CD8-positive, alpha-beta memory T cell (primary cell): Measurements from ENCODE around the gene BPIFB2. TPM values are rescaled to one million over a fixed set of nuclear protein-coding genes. Genes with fewer than 3 reads are reported as not detected.

Experiments
- CTCF ChIA-PET: fragments of 350-600 bp; sonication (Branson Sonifier 250); formaldehyde crosslinking; loops from one replicate; lab custom pipeline; 2021; ENCODE audit warnings: antibody characterized with exemption; lab: Charles Lee
- POLR2A ChIA-PET: fragments of 350-600 bp; sonication (Branson Sonifier 250); formaldehyde crosslinking; loops from one replicate; lab custom pipeline; 2021; ENCODE audit warnings: antibody characterized with exemption; lab: Charles Lee
- DNase-seq, 5 donors: peaks; one replicate each; pipeline versions ENCODE4 v3.0.0 to v3.0.0-alpha.2; 2020 to 2022; ENCODE audit warnings: mixed read lengths in 1 of 5
- H3K27ac ChIP-seq: one replicate; pipeline ENCODE4 v1.7.0; 2013; ENCODE audit warnings: low read depth, mild to moderate bottlenecking, low read length, moderate library complexity
- H3K27me3 ChIP-seq: 2 replicates; pipeline ENCODE4 v1.7.0; 2013; ENCODE audit warnings: low read length, mild to moderate bottlenecking; ENCODE audit not compliant: insufficient read depth, poor library complexity, severe bottlenecking
- H3K36me3 ChIP-seq: 2 replicates; pipeline ENCODE4 v1.7.0; 2013; ENCODE audit warnings: mild to moderate bottlenecking, low read length, moderate library complexity; ENCODE audit not compliant: insufficient read depth
- H3K4me1 ChIP-seq: 2 replicates; pipeline ENCODE4 v1.7.0; 2013; ENCODE audit warnings: mild to moderate bottlenecking, low read length, moderate library complexity; ENCODE audit not compliant: insufficient read depth
- H3K4me3 ChIP-seq: 2 replicates; pipeline ENCODE4 v1.7.0; 2013; ENCODE audit warnings: mild to moderate bottlenecking, low read length
- H3K9me3 ChIP-seq: 2 replicates; pipeline ENCODE4 v1.7.0; 2013; ENCODE audit warnings: mild to moderate bottlenecking, low read length
- H3K27ac Mint-ChIP-seq, 8 donors: one replicate each; pipeline ENCODE4 v1.8.0; 2020 to 2021; ENCODE audit warnings: mixed read lengths in 8 of 8, mild to moderate bottlenecking in 6 of 8, inconsistent platforms in 3 of 8, moderate library complexity in 3 of 8
- H3K27me3 Mint-ChIP-seq, 2 donors: one replicate each; pipeline ENCODE4 v1.8.0; 2020 to 2021; ENCODE audit warnings: mixed read lengths in 2 of 2, mild to moderate bottlenecking in 1 of 2, moderate library complexity in 1 of 2
- H3K36me3 Mint-ChIP-seq, 3 donors: one replicate each; pipeline ENCODE4 v1.8.0; 2020 to 2021; ENCODE audit warnings: mixed read lengths in 3 of 3, inconsistent platforms in 1 of 3, mild to moderate bottlenecking in 1 of 3
- H3K4me1 Mint-ChIP-seq, 3 donors: one replicate each; pipeline ENCODE4 v1.8.0; 2020 to 2021; ENCODE audit warnings: mixed read lengths in 3 of 3, inconsistent platforms in 1 of 3, mild to moderate bottlenecking in 1 of 3
- H3K4me3 Mint-ChIP-seq, 7 donors: one replicate each; pipeline ENCODE4 v1.8.0; 2020 to 2021; ENCODE audit warnings: mixed read lengths in 7 of 7, mild to moderate bottlenecking in 6 of 7, moderate library complexity in 4 of 7, inconsistent platforms in 2 of 7
- H3K9me3 Mint-ChIP-seq, 5 donors: one replicate each; pipeline ENCODE4 v1.8.0; 2020 to 2022; ENCODE audit warnings: mixed read lengths in 5 of 5, mild to moderate bottlenecking in 3 of 5, moderate library complexity in 2 of 5, inconsistent platforms in 1 of 5
- polyA plus RNA-seq: library from polyadenylated mRNA; unstranded; fragments of 300-500 nt; fragmentation: Illumina TruSeq; gene quantifications from one replicate; pipeline ENCODE4 v1.2.3, GENCODE V29; 2021
- total RNA-seq, 2 experiments: library from RNA; stranded (reverse); gene quantifications; one replicate each; pipeline ENCODE4 v1.2.3, GENCODE V29; 2021

Gene BPIFB2
- total and polyA plus RNA-seq, 3 experiments from 2014 or later = not detected

DNA sequence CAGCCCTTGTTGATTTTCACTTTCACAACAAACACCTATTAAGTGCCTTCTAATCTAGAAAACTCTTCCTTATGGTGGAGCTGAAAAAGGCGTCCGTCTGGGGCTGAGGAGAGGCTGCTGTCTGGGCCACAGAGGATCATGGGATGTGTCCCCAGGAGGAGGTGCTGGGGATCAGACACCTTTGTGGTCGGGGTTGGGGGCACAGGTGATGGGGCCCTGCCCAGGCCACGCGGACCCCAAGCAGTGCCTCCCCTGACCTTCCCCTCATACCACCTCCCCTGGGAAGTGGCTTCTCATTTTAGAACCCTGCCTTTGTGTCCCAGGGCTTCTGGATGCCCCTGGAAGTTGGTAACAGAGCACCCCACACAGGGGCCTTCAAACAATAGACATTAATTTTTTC lies 44.3 kb upstream of the BPIFB2 start:
- H3K36me3 Mint-ChIP-seq = peaks cover 0 to 7% (median 0%) of the 10 kb centered on the region in 3 donors
- Histone ChIP-seq H3K4me1 (peaks cover 45% of the 10 kb centered on the region), H3K27me3 (no peaks in the 10 kb centered on the region), H3K36me3 (no peaks in the 10 kb centered on the region), H3K27ac (no peak overlapping the region), H3K9me3 (no peaks in the 10 kb centered on the region), H3K4me3 (no peak overlapping the region)
- H3K9me3 Mint-ChIP-seq = peaks cover 0 to 4% (median 2%) of the 10 kb centered on the region in 5 donors
- ChIA-PET CTCF (interaction anchor here (1.0 to 1.1 kb wide), 2 partner anchors 8 to 18 kb away, joined by 3 to 4 read pairs; no protein-coding TSS in a partner anchor), POLR2A (no interaction called here)
- H3K27me3 Mint-ChIP-seq = peaks cover 0 to 1% of the 10 kb centered on the region in 2 donors
- no peak for DNase-seq
- H3K4me3 Mint-ChIP-seq = no peak overlapping the region
- peak overlapping the region in 5 of 8 donors; percentile 18 to 88 (median 81) for H3K27ac Mint-ChIP-seq
- H3K4me1 Mint-ChIP-seq = peaks cover 31 to 46% (median 38%) of the 10 kb centered on the region in 3 donors

DNA sequence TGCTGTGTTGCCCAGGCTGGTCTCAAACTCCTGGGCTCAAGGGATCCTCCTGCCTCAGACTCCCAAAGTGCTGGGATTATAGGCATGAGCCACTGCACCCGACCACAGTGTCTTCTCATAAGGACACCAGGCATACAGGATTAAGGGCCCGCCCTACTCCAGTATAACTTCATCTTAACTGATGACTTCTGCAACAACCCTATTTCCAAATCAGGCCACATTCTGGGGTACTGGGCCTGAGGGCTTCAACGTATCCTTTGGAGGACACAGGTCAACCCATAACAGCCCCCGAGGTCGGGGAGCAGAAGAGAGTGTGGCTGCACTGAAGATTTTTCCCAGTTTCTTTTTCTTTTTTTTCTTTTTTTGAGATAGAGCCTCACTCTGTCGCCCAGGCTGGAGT lies 42.9 kb upstream of the BPIFB2 start:
- Histone ChIP-seq H3K27ac (no peak overlapping the region), H3K4me1 (peaks cover 59% of the 10 kb centered on the region), H3K4me3 (no peak overlapping the region), H3K9me3 (no peaks in the 10 kb centered on the region), H3K27me3 (no peaks in the 10 kb centered on the region), H3K36me3 (no peaks in the 10 kb centered on the region)
- Mint-ChIP-seq H3K4me3 (no peak overlapping the region), H3K9me3 (no peaks in the 10 kb centered on the region), H3K4me1 (peaks cover 31 to 55% (median 52%) of the 10 kb centered on the region in 3 donors), H3K36me3 (no peaks in the 10 kb centered on the region), H3K27me3 (peaks cover 0 to 1% of the 10 kb centered on the region in 2 donors), H3K27ac (peak overlapping the region in 1 of 8 donors; percentile 87)
- DNase-seq = peak in 1 of 5 donors; percentile 26
- CTCF ChIA-PET = interaction anchor here (1.4 kb wide), 1 partner anchor 38 kb away, joined by 3 read pairs; no protein-coding TSS in a partner anchor
- POLR2A ChIA-PET = no interaction called here

DNA sequence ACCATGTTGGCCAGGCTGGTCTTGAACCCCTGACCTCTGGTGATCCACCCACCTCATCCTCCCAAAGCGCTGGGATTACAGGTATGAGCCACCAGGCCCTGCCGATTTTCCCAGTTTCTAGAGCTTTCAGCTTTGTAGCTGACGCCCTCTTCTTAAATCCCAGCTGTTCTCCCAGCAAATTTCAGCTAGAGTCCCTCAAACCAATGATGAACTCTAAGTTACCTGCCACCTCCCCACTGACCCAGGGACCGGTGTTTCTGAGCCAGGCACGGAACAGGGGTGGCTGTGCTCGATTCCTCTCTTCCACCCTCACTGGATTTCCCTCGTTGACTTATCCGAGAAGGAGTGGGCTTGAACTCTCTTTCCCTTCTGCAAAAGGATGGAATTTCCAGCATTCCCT lies 42.4 kb upstream of the BPIFB2 start:
- CTCF ChIA-PET = interaction anchor here (1.3 to 2.3 kb wide), 3 partner anchors 9 to 39 kb away, joined by 3 to 12 read pairs (median 3); no protein-coding TSS in a partner anchor

DNA sequence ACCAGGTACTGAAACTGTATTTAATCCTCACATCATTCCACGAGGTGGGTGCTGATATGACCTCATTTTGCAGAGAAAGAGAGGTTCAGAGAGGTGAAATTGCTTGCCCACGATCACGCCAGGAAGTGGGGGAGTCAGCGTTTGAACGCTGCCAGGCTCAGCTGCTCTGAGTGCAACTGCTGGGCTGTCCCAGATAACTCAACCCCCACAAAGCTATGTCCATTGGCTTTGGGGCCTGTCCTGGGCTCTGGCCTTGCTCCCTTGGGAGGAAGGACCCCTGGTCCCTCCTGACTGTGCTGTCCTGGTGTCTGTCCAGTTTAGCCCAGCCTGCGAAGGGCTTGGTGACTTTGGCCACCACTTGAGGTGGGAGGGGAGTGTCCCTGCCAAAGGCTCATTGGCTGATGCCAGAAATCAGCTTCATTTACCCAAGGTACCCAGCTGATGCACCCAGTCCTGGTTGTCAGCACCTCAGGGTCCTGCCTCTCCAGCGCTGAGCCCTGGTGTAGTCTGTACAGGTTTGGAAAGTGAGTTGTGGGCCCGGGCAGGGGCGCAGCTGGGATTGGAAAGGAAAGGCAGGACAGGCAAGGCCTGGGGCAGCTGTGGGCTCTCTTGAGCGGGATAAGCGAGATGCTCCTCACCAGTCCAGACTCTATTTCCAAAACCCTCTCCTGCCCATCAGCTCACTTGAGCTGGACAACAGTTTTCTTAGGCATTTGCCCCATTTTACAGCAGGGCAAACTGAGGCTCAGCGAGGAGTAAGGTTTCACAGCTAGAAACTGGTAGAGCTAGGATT lies 41.7 kb upstream of the BPIFB2 start:
- H3K4me1 ChIP-seq = peaks cover 71% of the 10 kb centered on the region
- no peak overlapping the region for H3K27ac ChIP-seq
- H3K27me3 Mint-ChIP-seq = peaks cover 0 to 1% of the 10 kb centered on the region in 2 donors
- H3K9me3 Mint-ChIP-seq = no peaks in the 10 kb centered on the region
- peak in 4 of 5 donors; percentile 29 to 70 (median 44) for DNase-seq
- peak overlapping the region in 4 of 8 donors; percentile 4 to 100 (median 70) for H3K27ac Mint-ChIP-seq
- peak overlapping the region; percentile 26 for H3K4me3 ChIP-seq
- no peaks in the 10 kb centered on the region for H3K27me3 ChIP-seq
- H3K36me3 ChIP-seq = no peaks in the 10 kb centered on the region
- no peaks in the 10 kb centered on the region for H3K36me3 Mint-ChIP-seq
- H3K9me3 ChIP-seq = no peaks in the 10 kb centered on the region
- H3K4me1 Mint-ChIP-seq = peaks cover 31 to 63% (median 60%) of the 10 kb centered on the region in 3 donors
- ChIA-PET POLR2A (interaction anchor here (1.0 kb wide), 2 partner anchors 10 to 108 kb away, joined by 3 read pairs; no protein-coding TSS in a partner anchor), CTCF (interaction anchor here (1.3 to 2.3 kb wide), 6 partner anchors 8 to 39 kb away, joined by 3 to 12 read pairs (median 4); partner anchors contain the start of gene SUN5)
- peak overlapping the region in 5 of 7 donors; percentile 56 to 85 (median 80) for H3K4me3 Mint-ChIP-seq

More for the DNA sequence above, 42.4 kb upstream of the BPIFB2 start:
- H3K4me3 ChIP-seq = no peak overlapping the region
- POLR2A ChIA-PET = interaction anchor here (1.0 kb wide), 1 partner anchor 11 kb away, joined by 3 read pairs; no protein-coding TSS in a partner anchor
- no peaks in the 10 kb centered on the region for H3K9me3 Mint-ChIP-seq
- peaks cover 31 to 60% (median 58%) of the 10 kb centered on the region in 3 donors for H3K4me1 Mint-ChIP-seq
- H3K36me3 ChIP-seq = no peaks in the 10 kb centered on the region
- no peaks in the 10 kb centered on the region for H3K9me3 ChIP-seq
- H3K27ac Mint-ChIP-seq = peak overlapping the region in 4 of 8 donors; percentile 4 to 100 (median 70)
- no peak overlapping the region for H3K27ac ChIP-seq
- peak in 1 of 5 donors; percentile 29 for DNase-seq
- peak overlapping the region in 3 of 7 donors; percentile 28 to 85 (median 56) for H3K4me3 Mint-ChIP-seq
- peaks cover 64% of the 10 kb centered on the region for H3K4me1 ChIP-seq
- H3K36me3 Mint-ChIP-seq = no peaks in the 10 kb centered on the region
- H3K27me3 ChIP-seq = no peaks in the 10 kb centered on the region
- peaks cover 0 to 1% of the 10 kb centered on the region in 2 donors for H3K27me3 Mint-ChIP-seq

DNA sequence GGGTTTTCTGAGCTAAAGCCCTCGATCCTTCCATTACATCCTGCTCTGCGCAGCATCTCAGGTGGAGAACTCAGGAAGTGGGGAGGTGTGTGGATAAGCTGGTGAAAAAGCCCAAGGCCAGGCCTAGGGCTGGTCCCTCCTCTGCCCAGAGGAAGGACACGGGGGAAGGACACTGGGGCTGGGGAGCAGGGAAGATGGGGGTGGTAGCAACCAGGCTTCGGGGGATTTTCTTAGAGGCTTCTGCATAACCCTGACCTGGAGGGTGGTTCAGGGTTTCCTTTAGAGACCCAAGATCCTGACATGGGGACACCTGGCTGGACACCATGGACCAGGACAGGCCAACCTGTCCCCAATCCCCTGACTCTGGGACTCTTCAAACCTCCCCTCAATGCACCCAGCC lies 41.1 kb upstream of the BPIFB2 start:
- POLR2A ChIA-PET = interaction anchor here (1.0 kb wide), 1 partner anchor 108 kb away, joined by 3 read pairs; no protein-coding TSS in a partner anchor
- peaks cover 26 to 63% (median 60%) of the 10 kb centered on the region in 3 donors for H3K4me1 Mint-ChIP-seq
- no peaks in the 10 kb centered on the region for H3K36me3 ChIP-seq
- peaks cover 0 to 1% of the 10 kb centered on the region in 2 donors for H3K27me3 Mint-ChIP-seq
- H3K9me3 ChIP-seq = no peaks in the 10 kb centered on the region
- no peak for DNase-seq
- H3K27ac ChIP-seq = no peak overlapping the region
- H3K36me3 Mint-ChIP-seq = no peaks in the 10 kb centered on the region
- H3K4me3 ChIP-seq = peak overlapping the region; percentile 40
- CTCF ChIA-PET = interaction anchor here (1.3 to 2.3 kb wide), 5 partner anchors 10 to 38 kb away, joined by 3 to 12 read pairs (median 5); partner anchors contain the start of gene SUN5
- H3K4me3 Mint-ChIP-seq = peak overlapping the region; percentile 66 to 93 (median 81)
- peaks cover 77% of the 10 kb centered on the region for H3K4me1 ChIP-seq
- peak overlapping the region in 2 of 8 donors; percentile 96 to 100 for H3K27ac Mint-ChIP-seq
- no peaks in the 10 kb centered on the region for H3K27me3 ChIP-seq
- no peaks in the 10 kb centered on the region for H3K9me3 Mint-ChIP-seq

DNA sequence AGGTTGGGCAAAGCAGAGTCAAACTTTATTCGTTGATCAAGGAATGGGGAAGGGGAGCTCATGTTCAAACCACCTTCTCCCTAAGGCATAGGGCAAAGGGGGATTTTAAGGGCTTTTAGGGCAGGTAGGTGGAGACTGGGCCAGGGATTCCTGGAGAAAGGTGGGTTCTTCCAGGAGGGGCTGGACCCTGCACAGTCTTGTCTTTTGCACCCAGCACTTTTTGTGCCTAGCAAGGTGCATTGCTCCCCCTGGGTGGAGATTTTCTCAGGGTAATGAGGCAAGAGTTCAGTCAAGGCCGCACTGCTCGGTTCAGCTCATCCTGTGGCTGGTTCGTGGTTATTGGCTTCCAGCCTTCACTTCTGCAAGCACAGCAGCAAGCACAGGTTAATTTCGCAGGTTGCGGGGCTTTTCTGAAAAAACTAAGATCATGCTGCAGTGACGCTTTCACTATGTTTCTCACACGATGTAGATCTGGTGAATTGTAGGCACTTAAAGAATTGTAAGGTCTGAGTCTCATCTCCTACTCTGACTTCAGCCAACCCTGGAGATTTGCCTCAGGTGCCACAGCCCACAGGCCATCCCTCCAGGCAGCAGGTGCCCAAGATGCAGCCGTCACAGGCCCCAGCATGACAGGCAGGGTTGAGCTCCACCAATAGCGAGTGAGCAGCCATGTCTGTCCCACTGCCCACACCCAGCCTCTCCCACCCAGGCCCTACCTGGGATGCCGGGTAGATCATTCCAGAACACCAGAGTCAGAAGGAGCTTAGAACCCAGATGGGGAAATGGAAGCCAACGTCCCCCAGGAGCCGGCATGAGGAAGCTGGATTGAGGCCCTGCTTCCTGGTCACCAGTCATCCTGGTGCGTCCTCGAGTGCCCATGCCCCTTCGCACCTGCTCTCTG lies 40.4 kb upstream of the BPIFB2 start:
- Mint-ChIP-seq H3K36me3 (no peaks in the 10 kb centered on the region), H3K4me1 (peaks cover 20 to 63% (median 60%) of the 10 kb centered on the region in 3 donors), H3K4me3 (peak overlapping the region; percentile 66 to 93 (median 81)), H3K27me3 (peaks cover 0 to 1% of the 10 kb centered on the region in 2 donors), H3K27ac (peak overlapping the region in 2 of 8 donors; percentile 96 to 100), H3K9me3 (no peaks in the 10 kb centered on the region)
- POLR2A ChIA-PET = interaction anchor here (1.0 to 1.6 kb wide), 2 partner anchors 9 to 107 kb away, joined by 3 to 5 read pairs; no protein-coding TSS in a partner anchor
- Histone ChIP-seq H3K36me3 (no peaks in the 10 kb centered on the region), H3K4me1 (peaks cover 84% of the 10 kb centered on the region), H3K9me3 (no peaks in the 10 kb centered on the region), H3K4me3 (peak overlapping the region; percentile 40), H3K27ac (peak overlapping the region; percentile 38), H3K27me3 (no peaks in the 10 kb centered on the region)
- CTCF ChIA-PET = interaction anchor here (1.3 to 2.3 kb wide), 5 partner anchors 9 to 37 kb away, joined by 3 to 12 read pairs (median 5); partner anchors contain the start of gene SUN5
- peak; percentile 41 to 81 (median 71) for DNase-seq

DNA sequence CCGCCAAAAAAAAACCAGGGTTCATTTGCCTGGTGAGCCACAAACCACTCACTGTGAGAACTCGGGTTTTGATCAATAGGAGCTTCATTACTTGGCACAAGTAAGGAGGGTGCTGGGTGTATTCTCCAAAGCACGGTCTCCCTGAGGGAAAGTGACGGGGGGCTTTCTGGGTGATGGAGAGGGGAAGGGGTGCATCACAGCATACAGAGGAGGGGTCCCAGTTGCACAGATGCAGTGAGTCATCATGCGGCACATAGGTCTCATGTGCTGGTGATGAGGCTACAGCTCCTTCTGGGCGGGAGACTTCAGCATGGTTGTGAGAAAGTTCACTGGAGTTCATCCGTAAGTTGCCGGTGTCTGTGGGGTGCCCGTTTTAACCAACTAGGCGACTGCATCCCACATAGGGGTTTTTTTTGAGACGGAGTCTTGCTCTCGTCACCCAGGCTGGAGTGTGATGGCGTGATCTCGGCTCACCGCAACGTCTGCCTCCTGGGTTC lies 39.5 kb upstream of the BPIFB2 start:
- peak; percentile 46 to 82 (median 70) for DNase-seq

More for the DNA sequence above, 39.5 kb upstream of the BPIFB2 start:
- Histone ChIP-seq H3K36me3 (no peaks in the 10 kb centered on the region), H3K27me3 (no peaks in the 10 kb centered on the region), H3K4me1 (peaks cover 90% of the 10 kb centered on the region), H3K27ac (peak overlapping the region; percentile 38), H3K9me3 (no peaks in the 10 kb centered on the region), H3K4me3 (peak overlapping the region; percentile 6)
- Mint-ChIP-seq H3K36me3 (no peaks in the 10 kb centered on the region), H3K4me1 (peaks cover 15 to 63% (median 57%) of the 10 kb centered on the region in 3 donors), H3K27ac (peak overlapping the region in 2 of 8 donors; percentile 96 to 100), H3K27me3 (peaks cover 0 to 1% of the 10 kb centered on the region in 2 donors), H3K9me3 (no peaks in the 10 kb centered on the region), H3K4me3 (peak overlapping the region; percentile 66 to 93 (median 81))
- ChIA-PET POLR2A (interaction anchor here (1.6 kb wide), 1 partner anchor 10 kb away, joined by 5 read pairs; no protein-coding TSS in a partner anchor), CTCF (interaction anchor here (1.6 to 2.2 kb wide), 2 partner anchors 8 to 37 kb away, joined by 5 read pairs; partner anchors contain the start of gene SUN5)
